ENCODE results near the gene CCNJL. TPM values are rescaled to one million over a fixed set of nuclear protein-coding genes. Genes with fewer than 3 reads are reported as not detected.

The CCNJL gene
- total RNA-seq, 1 experiment from 2014 or later, result 7.6 TPM

GRCh38 chr5:160221082-160221481 lies 91.3 kb downstream of the CCNJL start:
- intact Hi-C loops (cut with micrococcal nuclease; ENCODE audit: unreplicated experiment), result no loop called here
- BruUV-seq (replicated peaks), result no TSS peak
- Histone ChIP-seq H3K4me1 (ENCODE audit: insufficient read depth, low read length, poor library complexity, severe bottlenecking) (no peaks in the 10 kb centered on the region), H3K9me3 (ENCODE audit: low read depth, low read length, poor library complexity, severe bottlenecking) (no peaks in the 10 kb centered on the region), H3K36me3 (ENCODE audit: insufficient read depth, low read length, poor library complexity, severe bottlenecking) (no peaks in the 10 kb centered on the region), H3K27me3 (replicated peaks; ENCODE audit: insufficient read depth, low read depth, low read length, poor library complexity) (no peaks in the 10 kb centered on the region), H3K4me3 (ENCODE audit: low read depth, low read length, poor library complexity, severe bottlenecking) (no peak overlapping the region), H3K27ac (ENCODE audit: low read depth, low read length, poor library complexity, severe bottlenecking) (no peak overlapping the region)
- no peak for DNase-seq (ENCODE audit: low spot score)
- POLR2A ChIA-PET (ENCODE audit: low non-redundant PET), result no interaction called here
- CTCF ChIA-PET, result no interaction called here
- TF ChIP-seq CTCF (conservative IDR thresholded peaks at IDR 0.05; ENCODE audit: low read depth, low read length) (no peak), EZH2 (IDR thresholded peaks at IDR 0.05; ENCODE audit: borderline replicate concordance, low read depth, low read length, poor library complexity, severe bottlenecking) (no peak)

DNA sequence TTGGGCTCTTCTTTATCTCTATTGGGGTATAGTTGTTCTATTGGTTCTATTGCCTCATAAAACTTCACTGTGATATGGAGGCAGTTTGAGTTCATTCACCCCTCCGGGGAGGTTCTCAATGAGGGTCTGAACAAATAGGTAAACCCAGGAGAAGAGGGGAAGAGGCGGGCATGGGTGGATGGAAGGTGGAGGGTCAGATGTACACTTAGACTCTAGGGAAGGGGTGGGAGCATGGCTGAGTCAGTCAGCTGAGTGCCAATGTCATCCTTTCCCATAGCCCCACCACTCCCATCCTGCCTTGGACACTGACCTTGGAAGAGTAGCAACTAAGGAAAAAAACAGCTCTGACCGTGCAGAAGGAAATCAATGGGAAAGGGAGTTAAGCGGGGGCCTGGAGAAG lies 93.0 kb downstream of the CCNJL start:
- ChIA-PET CTCF (no interaction called here), POLR2A (ENCODE audit: low non-redundant PET) (no interaction called here)
- Histone ChIP-seq H3K27me3 (replicated peaks; ENCODE audit: insufficient read depth, low read depth, low read length, poor library complexity) (no peaks in the 10 kb centered on the region), H3K4me1 (ENCODE audit: insufficient read depth, low read length, poor library complexity, severe bottlenecking) (no peaks in the 10 kb centered on the region), H3K4me3 (ENCODE audit: low read depth, low read length, poor library complexity, severe bottlenecking) (no peak overlapping the region), H3K9me3 (ENCODE audit: low read depth, low read length, poor library complexity, severe bottlenecking) (no peaks in the 10 kb centered on the region), H3K36me3 (ENCODE audit: insufficient read depth, low read length, poor library complexity, severe bottlenecking) (no peaks in the 10 kb centered on the region), H3K27ac (ENCODE audit: low read depth, low read length, poor library complexity, severe bottlenecking) (no peak overlapping the region)
- BruUV-seq (replicated peaks), result no TSS peak
- no peak for DNase-seq (ENCODE audit: low spot score)
- TF ChIP-seq EZH2 (IDR thresholded peaks at IDR 0.05; ENCODE audit: borderline replicate concordance, low read depth, low read length, poor library complexity, severe bottlenecking), result no peak
- TF ChIP-seq CTCF (conservative IDR thresholded peaks at IDR 0.05; ENCODE audit: low read depth, low read length), result no peak
- intact Hi-C loops (cut with micrococcal nuclease; ENCODE audit: unreplicated experiment), result no loop called here

DNA sequence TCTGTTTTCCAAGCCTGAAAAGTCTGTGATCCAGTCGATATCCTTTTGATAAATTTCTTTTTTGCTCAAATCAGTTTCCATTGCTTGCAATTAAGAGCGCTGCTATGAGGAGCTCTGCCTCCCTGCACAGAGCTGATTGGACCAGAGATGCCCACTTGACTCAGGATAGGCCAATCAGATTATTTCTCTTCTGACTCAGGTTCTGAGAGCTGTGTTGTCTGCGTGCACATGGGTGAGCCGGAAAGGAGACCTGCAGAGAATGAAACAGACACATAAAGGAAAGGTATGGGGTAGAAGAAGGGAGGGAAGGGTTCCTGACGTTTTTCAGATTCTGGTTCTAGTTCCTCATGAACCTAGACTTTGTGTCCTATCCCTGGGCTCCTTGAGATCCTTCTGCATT lies 98.8 kb downstream of the CCNJL start:
- Histone ChIP-seq H3K4me1 (ENCODE audit: insufficient read depth, low read length, poor library complexity, severe bottlenecking) (no peaks in the 10 kb centered on the region), H3K27me3 (replicated peaks; ENCODE audit: insufficient read depth, low read depth, low read length, poor library complexity) (no peaks in the 10 kb centered on the region), H3K4me3 (ENCODE audit: low read depth, low read length, poor library complexity, severe bottlenecking) (no peak overlapping the region), H3K9me3 (ENCODE audit: low read depth, low read length, poor library complexity, severe bottlenecking) (no peaks in the 10 kb centered on the region), H3K27ac (ENCODE audit: low read depth, low read length, poor library complexity, severe bottlenecking) (no peak overlapping the region), H3K36me3 (ENCODE audit: insufficient read depth, low read length, poor library complexity, severe bottlenecking) (no peaks in the 10 kb centered on the region)
- CTCF ChIA-PET, result no interaction called here
- POLR2A ChIA-PET (ENCODE audit: low non-redundant PET), result no interaction called here
- DNase-seq (ENCODE audit: low spot score), result no peak
- intact Hi-C loops (cut with micrococcal nuclease; ENCODE audit: unreplicated experiment), result no loop called here
- BruUV-seq (replicated peaks), result no TSS peak
- TF ChIP-seq CTCF (conservative IDR thresholded peaks at IDR 0.05; ENCODE audit: low read depth, low read length) (no peak), EZH2 (IDR thresholded peaks at IDR 0.05; ENCODE audit: borderline replicate concordance, low read depth, low read length, poor library complexity, severe bottlenecking) (no peak)
